Stimulated activated naive CD8-positive, alpha-beta T cell treated with anti-CD3 and anti-CD28 coated beads, Interleukin-15, amount 100 ng/mL, for 72 hours (primary cell): ENCODE data around the gene UNC13C.

ENCODE experiments used
- ATAC-seq: fragments of 150-1000 bp; cut with Tn5 transposase; 2 replicates; pipeline ENCODE4 v1.10.0; 2021; ENCODE audit warnings: mild to moderate bottlenecking, moderate library complexity
- DNase-seq, 2 donors: peaks; one replicate each; pipeline ENCODE4 v3.0.0; 2021 to 2022
- H3K27ac Mint-ChIP-seq, 2 donors: one replicate each; pipeline ENCODE4 v1.8.0; 2022; ENCODE audit warnings: mild to moderate bottlenecking in 2 of 2, mixed read lengths in 2 of 2, moderate library complexity in 2 of 2
- H3K27me3 Mint-ChIP-seq: one replicate; pipeline ENCODE4 v1.8.0; 2022; ENCODE audit warnings: mixed read lengths
- H3K4me1 Mint-ChIP-seq: one replicate; pipeline ENCODE4 v1.8.0; 2022; ENCODE audit warnings: mild to moderate bottlenecking, mixed read lengths
- H3K4me3 Mint-ChIP-seq, 2 donors: one replicate each; pipeline ENCODE4 v1.8.0; 2022; ENCODE audit warnings: mild to moderate bottlenecking in 2 of 2, mixed read lengths in 2 of 2, moderate library complexity in 1 of 2
- H3K9me3 Mint-ChIP-seq, 2 donors: one replicate each; pipeline ENCODE4 v1.8.0; 2022; ENCODE audit warnings: mixed read lengths in 2 of 2

UNC13C gene

GRCh38 chr15:54608876-54609835 is 630.9 kb downstream of the UNC13C start:
- Mint-ChIP-seq H3K27me3 (peaks cover 7% of the 10 kb centered on the region), H3K4me3 (no peak overlapping the region), H3K27ac (no peak overlapping the region), H3K9me3 (no peaks in the 10 kb centered on the region), H3K4me1 (no peaks in the 10 kb centered on the region)
- no peak for ATAC-seq
- no peak for DNase-seq

DNA sequence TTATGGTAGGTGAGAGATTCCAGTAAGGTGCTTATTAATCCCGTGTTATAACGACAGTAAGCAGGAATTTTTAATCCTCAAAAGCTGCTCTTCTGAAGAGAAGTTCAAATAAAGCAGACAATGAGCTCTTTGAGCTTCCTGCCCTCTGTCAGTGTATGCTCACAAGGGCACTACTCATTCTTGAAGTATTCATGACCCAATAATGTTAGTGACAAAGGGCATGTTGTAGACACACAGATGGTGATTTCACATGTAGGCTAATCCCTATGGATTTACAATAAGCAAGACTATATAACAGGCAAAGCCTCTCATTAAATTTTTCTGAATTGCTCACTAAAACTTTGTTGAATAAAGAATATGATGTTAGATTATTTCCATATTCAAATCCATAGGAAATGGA is 639.9 kb downstream of the UNC13C start:
- no peaks in the 10 kb centered on the region for H3K4me1 Mint-ChIP-seq
- H3K27me3 Mint-ChIP-seq: no peaks in the 10 kb centered on the region
- no peak overlapping the region for H3K27ac Mint-ChIP-seq
- no peak overlapping the region for H3K4me3 Mint-ChIP-seq
- DNase-seq: no peak
- H3K9me3 Mint-ChIP-seq: no peaks in the 10 kb centered on the region
- no peak for ATAC-seq

DNA sequence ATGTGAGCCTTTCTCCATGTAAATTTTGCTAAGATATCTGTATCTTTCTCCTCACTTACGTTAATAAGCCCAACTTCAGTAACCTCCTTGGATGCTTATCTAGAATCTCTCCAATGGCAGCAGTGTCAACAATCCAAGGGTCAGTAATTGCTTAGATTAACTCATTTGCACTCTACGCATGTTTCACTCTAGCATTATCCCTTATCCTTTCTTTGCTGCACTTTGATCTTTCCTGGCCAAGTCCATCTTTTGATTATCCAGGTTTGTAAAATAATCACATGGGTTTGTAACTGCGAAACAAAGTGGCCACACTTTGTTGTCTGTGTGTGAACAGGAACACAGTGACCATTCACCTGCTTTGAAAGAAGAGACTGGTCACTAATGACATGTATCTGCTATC is 640.9 kb downstream of the UNC13C start:
- no peaks in the 10 kb centered on the region for H3K4me1 Mint-ChIP-seq
- H3K9me3 Mint-ChIP-seq: no peaks in the 10 kb centered on the region
- H3K4me3 Mint-ChIP-seq: no peak overlapping the region
- no peak overlapping the region for H3K27ac Mint-ChIP-seq
- ATAC-seq: no peak
- no peaks in the 10 kb centered on the region for H3K27me3 Mint-ChIP-seq
- DNase-seq: no peak

DNA sequence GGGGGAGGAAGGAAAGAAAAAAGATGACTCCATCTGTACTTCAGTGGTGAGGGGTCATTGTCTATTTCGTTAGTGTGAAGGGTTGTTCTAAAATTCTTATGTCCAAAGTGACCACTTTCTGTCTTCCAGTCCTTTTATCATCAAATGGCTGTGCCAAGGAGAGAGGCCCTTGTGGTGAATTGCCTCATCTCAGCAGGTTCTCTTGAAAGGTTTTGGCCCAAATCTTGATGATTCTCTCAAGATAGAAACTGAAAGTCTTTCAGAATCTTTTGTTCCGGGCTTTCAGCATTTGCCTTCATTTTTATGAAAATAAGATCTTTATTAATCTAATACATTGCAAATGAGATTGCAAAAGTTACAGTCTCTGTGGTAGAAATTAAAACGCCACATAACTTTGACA is 642.7 kb downstream of the UNC13C start:
- Mint-ChIP-seq H3K27ac (no peak overlapping the region), H3K4me3 (no peak overlapping the region), H3K27me3 (no peaks in the 10 kb centered on the region), H3K4me1 (no peaks in the 10 kb centered on the region), H3K9me3 (no peaks in the 10 kb centered on the region)
- ATAC-seq (no peak), DNase-seq (no peak)

DNA sequence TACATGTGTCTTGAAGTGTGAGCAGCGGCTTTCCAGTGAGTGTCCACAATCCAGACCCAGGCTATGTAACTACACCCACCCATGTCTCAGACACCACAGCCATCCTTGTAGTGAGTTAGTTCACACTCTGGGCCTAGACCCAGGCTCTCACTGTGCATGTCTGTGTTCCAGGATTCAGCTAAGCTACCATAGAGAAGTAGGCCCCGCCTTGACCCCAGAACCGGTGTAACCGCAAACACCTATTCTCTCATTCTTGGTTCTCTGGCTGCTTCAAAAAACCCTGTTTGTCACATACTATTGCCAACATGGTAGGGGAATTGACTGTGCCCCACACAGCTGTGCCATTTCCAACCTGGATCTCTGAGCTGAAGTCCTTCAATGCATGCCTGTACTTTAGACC is 657.9 kb downstream of the UNC13C start:
- no peaks in the 10 kb centered on the region for H3K27me3 Mint-ChIP-seq
- H3K9me3 Mint-ChIP-seq: peaks cover 4 to 23% of the 10 kb centered on the region in 2 donors
- no peak overlapping the region for H3K4me3 Mint-ChIP-seq
- ATAC-seq (no peak), DNase-seq (no peak)
- no peaks in the 10 kb centered on the region for H3K4me1 Mint-ChIP-seq
- no peak overlapping the region for H3K27ac Mint-ChIP-seq

DNA sequence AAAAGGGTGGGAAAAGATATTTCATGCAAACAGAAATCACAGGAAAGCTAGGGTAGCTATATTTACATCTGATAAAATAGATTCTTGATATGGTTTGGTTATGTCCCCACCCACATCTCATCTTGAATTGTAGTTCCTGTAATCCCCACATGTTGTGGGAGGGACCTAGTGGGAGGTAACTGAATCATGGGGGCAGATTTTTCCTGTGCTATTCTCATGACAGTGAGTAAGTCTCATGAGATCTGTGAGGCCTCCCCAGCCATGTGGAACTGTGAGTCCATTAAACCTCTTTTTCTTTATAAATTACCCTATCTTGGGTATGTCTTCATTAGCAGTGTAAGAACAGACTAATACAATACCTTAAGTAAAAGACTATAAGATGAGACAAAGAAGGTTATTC is 660.4 kb downstream of the UNC13C start:
- no peak for DNase-seq
- no peaks in the 10 kb centered on the region for H3K27me3 Mint-ChIP-seq

DNA sequence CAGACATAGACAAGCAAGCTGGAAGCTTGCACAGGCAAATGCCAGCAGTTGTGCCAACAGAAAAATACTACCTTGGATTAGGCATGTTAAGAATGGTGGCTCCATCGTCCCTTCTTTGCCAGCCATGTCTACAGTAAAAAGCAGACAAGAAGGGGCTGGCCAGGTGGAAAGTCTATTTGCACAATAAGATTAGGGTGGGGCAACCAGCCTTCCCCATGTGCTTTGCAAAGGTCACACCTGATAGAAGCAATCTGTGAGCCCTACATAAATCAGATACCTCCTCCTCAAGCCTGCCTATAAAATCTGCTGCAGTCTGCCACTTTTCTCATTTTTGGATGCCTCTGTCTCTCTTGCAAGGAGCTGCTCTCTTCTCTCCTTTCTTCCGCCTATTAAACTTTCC is 662.6 kb downstream of the UNC13C start:
- no peaks in the 10 kb centered on the region for H3K4me1 Mint-ChIP-seq
- ATAC-seq: no peak
- H3K27me3 Mint-ChIP-seq: no peaks in the 10 kb centered on the region
- peaks cover 7 to 23% of the 10 kb centered on the region in 2 donors for H3K9me3 Mint-ChIP-seq
- no peak for DNase-seq
- H3K27ac Mint-ChIP-seq: no peak overlapping the region
- no peak overlapping the region for H3K4me3 Mint-ChIP-seq

More for the DNA sequence above, 660.4 kb downstream of the UNC13C start:
- no peaks in the 10 kb centered on the region for H3K4me1 Mint-ChIP-seq
- no peak overlapping the region for H3K27ac Mint-ChIP-seq
- H3K4me3 Mint-ChIP-seq: no peak overlapping the region
- H3K9me3 Mint-ChIP-seq: peaks cover 4 to 23% of the 10 kb centered on the region in 2 donors
- ATAC-seq: no peak

DNA sequence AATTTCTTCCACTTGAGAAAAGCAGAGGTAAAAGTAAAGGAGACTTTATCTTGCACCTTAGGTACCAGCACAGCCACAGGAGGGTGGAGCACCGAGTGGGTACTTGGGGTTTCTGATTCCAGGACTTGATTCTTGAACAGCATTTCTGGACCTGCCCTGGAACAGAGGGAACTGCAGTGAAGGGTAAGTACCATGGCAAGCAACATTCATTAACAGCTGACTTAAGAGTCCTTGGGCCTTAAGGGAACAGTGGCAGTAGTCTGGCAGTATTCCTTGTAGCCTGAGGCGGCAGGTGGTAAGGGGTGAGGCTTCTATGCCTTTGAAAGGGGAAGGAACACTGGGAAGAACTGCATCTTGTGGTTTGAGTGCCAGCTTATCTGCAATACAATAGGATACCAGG is 666.6 kb downstream of the UNC13C start:
- H3K4me1 Mint-ChIP-seq: no peaks in the 10 kb centered on the region
- H3K4me3 Mint-ChIP-seq: no peak overlapping the region
- H3K27me3 Mint-ChIP-seq: no peaks in the 10 kb centered on the region
- no peak overlapping the region for H3K27ac Mint-ChIP-seq
- DNase-seq (no peak), ATAC-seq (no peak)
- H3K9me3 Mint-ChIP-seq: peaks cover 14 to 24% of the 10 kb centered on the region in 2 donors

DNA sequence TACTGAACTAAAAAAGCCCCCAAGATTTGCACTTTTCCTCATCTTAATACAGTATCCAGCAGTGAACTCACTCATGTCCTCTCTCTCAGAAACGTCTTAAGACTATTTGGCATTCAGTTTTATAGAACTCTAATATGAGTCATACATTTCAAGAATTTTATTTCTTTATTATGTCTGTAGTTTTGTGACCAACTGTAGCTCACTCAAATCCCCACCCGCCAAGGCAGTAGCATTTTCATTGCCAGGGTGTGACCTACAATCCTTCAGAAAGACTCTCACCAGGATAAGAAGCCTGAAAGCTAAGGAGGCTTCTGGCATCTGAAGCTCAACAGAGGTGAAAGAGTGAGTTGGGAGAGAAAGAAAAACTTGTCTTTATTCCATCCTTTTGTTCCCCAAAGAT is 681.4 kb downstream of the UNC13C start:
- no peaks in the 10 kb centered on the region for H3K27me3 Mint-ChIP-seq
- no peak overlapping the region for H3K4me3 Mint-ChIP-seq
- no peaks in the 10 kb centered on the region for H3K4me1 Mint-ChIP-seq
- H3K27ac Mint-ChIP-seq: no peak overlapping the region
- DNase-seq (no peak), ATAC-seq (no peak)
- H3K9me3 Mint-ChIP-seq: no peaks in the 10 kb centered on the region

GRCh38 chr15:54660356-54660755 is 682.1 kb downstream of the UNC13C start:
- ATAC-seq (no peak), DNase-seq (no peak)
- Mint-ChIP-seq H3K4me1 (no peaks in the 10 kb centered on the region), H3K27me3 (no peaks in the 10 kb centered on the region), H3K9me3 (no peaks in the 10 kb centered on the region), H3K4me3 (no peak overlapping the region), H3K27ac (no peak overlapping the region)

- Mint-ChIP-seq H3K27ac (no peak overlapping the region), H3K4me3 (no peak overlapping the region), H3K4me1 (no peaks in the 10 kb centered on the region)
Observed at GRCh38 chr15:54675241-54675640, 697.0 kb downstream of the UNC13C start.

GRCh38 chr15:54681584-54681983 is 703.3 kb downstream of the UNC13C start:
- no peaks in the 10 kb centered on the region for H3K4me1 Mint-ChIP-seq
- no peaks in the 10 kb centered on the region for H3K9me3 Mint-ChIP-seq
- DNase-seq (no peak), ATAC-seq (no peak)
- no peak overlapping the region for H3K4me3 Mint-ChIP-seq
- no peak overlapping the region for H3K27ac Mint-ChIP-seq
- no peaks in the 10 kb centered on the region for H3K27me3 Mint-ChIP-seq

More at GRCh38 chr15:54675241-54675640, 697.0 kb downstream of the UNC13C start:
- DNase-seq: no peak
- no peak for ATAC-seq
- Mint-ChIP-seq H3K9me3 (peaks cover 8 to 31% of the 10 kb centered on the region in 2 donors), H3K27me3 (no peaks in the 10 kb centered on the region)
